Measurements from ENCODE around the gene EPS8L3.

Gene EPS8L3

DNA sequence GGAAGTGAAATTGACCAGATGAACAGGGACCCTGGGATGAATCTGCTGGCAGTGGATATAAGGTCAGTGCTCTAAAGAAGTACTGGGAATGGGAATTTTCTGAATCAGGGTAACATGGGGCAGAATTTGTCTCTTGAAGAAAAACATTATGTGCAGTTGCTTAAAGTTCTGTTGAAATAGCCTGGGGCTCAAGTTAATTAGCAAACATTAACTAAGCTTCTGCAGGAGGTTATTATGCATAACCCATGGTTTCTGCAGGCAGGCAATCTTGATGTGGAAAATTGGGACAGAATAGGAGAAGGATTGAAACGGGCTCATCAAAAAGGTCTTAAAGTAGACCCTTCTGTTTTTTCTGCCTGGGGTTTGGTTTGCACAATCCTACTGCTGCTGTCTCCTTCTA lies 37.7 kb downstream of the EPS8L3 start:
- no peak overlapping the region for H2AFZ ChIP-seq (ENCODE audit: low read length)
- DNase-seq, result no peak
- no peaks in the 10 kb centered on the region for H3K27me3 ChIP-seq (replicated peaks; ENCODE audit: insufficient read depth, low read length)
- TF ChIP-seq, protein P1, sequence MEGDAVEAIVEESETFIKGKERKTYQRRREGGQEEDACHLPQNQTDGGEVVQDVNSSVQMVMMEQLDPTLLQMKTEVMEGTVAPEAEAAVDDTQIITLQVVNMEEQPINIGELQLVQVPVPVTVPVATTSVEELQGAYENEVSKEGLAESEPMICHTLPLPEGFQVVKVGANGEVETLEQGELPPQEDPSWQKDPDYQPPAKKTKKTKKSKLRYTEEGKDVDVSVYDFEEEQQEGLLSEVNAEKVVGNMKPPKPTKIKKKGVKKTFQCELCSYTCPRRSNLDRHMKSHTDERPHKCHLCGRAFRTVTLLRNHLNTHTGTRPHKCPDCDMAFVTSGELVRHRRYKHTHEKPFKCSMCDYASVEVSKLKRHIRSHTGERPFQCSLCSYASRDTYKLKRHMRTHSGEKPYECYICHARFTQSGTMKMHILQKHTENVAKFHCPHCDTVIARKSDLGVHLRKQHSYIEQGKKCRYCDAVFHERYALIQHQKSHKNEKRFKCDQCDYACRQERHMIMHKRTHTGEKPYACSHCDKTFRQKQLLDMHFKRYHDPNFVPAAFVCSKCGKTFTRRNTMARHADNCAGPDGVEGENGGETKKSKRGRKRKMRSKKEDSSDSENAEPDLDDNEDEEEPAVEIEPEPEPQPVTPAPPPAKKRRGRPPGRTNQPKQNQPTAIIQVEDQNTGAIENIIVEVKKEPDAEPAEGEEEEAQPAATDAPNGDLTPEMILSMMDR (IDR thresholded peaks at IDR 0.05; ENCODE audit: low read length), result no peak
- TF ChIP-seq EZH2phosphoT487 (IDR thresholded peaks at IDR 0.05; ENCODE audit: low read length) (no peak), EZH2 (optimal IDR thresholded peaks at IDR 0.05; ENCODE audit: low read depth, low read length) (no peak)
- H3K79me2 ChIP-seq (ENCODE audit: low read length), result no peaks in the 10 kb centered on the region
- H3K9ac ChIP-seq (ENCODE audit: low read length), result no peak overlapping the region
- H3K4me3 ChIP-seq (ENCODE audit: low read length), result no peak overlapping the region
- H3K4me1 ChIP-seq (ENCODE audit: low read length), result no peaks in the 10 kb centered on the region
- no peak overlapping the region for H3K4me2 ChIP-seq (ENCODE audit: low read depth, low read length)
- H3K9me3 ChIP-seq (replicated peaks; ENCODE audit: insufficient read depth, low read length), result no peaks in the 10 kb centered on the region
- no peaks in the 10 kb centered on the region for H3K36me3 ChIP-seq (replicated peaks; ENCODE audit: insufficient read depth, low read length)
- no peaks in the 10 kb centered on the region for H3K9me2 ChIP-seq (replicated peaks; ENCODE audit: insufficient read depth, low read length)
- no peaks in the 10 kb centered on the region for H4K20me1 ChIP-seq (ENCODE audit: insufficient read depth, low read length)
- H3K27ac ChIP-seq (ENCODE audit: low read length), result no peak overlapping the region
- no peaks in the 10 kb centered on the region for H3F3A ChIP-seq (ENCODE audit: insufficient read depth, low read length)

DNA sequence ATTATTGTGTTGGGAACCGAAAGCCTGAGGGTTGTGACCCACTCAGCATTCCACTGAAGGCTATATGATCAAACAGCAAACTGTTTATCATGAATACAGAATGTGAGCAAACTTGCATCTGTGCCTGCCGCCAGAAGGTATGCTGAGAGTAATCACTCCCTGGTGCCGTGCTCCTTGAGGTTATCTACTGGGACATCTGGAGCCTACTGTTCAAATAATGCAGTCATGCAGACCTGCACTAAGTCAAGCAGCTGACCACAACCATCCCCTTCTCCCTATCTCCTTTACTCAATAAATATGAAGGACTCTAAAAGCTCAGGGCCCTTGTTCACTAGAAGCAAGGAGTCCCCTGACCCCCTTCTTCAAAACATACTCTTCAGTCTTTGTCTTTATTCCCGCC lies 38.2 kb downstream of the EPS8L3 start:
- H3K4me2 ChIP-seq (ENCODE audit: low read depth, low read length), result no peak overlapping the region
- TF ChIP-seq, protein P1 (IDR thresholded peaks at IDR 0.05; ENCODE audit: low read length), result no peak
- TF ChIP-seq EZH2phosphoT487 (IDR thresholded peaks at IDR 0.05; ENCODE audit: low read length) (no peak), EZH2 (optimal IDR thresholded peaks at IDR 0.05; ENCODE audit: low read depth, low read length) (no peak)
- H3K36me3 ChIP-seq (replicated peaks; ENCODE audit: insufficient read depth, low read length), result no peaks in the 10 kb centered on the region
- H3K27me3 ChIP-seq (replicated peaks; ENCODE audit: insufficient read depth, low read length), result no peaks in the 10 kb centered on the region
- no peak overlapping the region for H2AFZ ChIP-seq (ENCODE audit: low read length)
- H3K4me3 ChIP-seq (ENCODE audit: low read length), result no peak overlapping the region
- no peaks in the 10 kb centered on the region for H4K20me1 ChIP-seq (ENCODE audit: insufficient read depth, low read length)
- no peaks in the 10 kb centered on the region for H3K9me2 ChIP-seq (replicated peaks; ENCODE audit: insufficient read depth, low read length)
- no peak overlapping the region for H3K9ac ChIP-seq (ENCODE audit: low read length)
- H3K79me2 ChIP-seq (ENCODE audit: low read length), result no peaks in the 10 kb centered on the region
- no peaks in the 10 kb centered on the region for H3F3A ChIP-seq (ENCODE audit: insufficient read depth, low read length)
- H3K9me3 ChIP-seq (replicated peaks; ENCODE audit: insufficient read depth, low read length), result no peaks in the 10 kb centered on the region
- no peak for DNase-seq
- H3K4me1 ChIP-seq (ENCODE audit: low read length), result no peaks in the 10 kb centered on the region
- no peak overlapping the region for H3K27ac ChIP-seq (ENCODE audit: low read length)

DNA sequence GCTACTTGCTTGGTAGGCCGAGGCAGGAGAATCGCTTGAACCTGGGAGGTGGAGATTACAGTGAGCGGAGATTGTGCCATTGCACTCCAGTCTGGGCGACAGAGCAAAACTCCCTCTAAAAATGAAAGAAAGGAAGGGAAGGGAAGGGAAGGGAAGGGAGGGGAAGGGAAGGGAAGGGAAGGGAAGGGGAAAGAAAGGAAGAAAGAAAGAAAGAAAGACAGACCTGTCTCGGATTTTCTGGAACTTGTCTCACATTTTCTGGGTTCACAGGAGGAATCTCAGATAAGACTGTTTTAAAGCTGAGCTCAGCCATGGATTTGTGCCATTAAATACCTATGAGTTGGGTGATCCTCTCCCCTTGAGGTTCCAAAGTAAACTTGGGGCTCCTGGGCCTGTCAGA lies 38.8 kb downstream of the EPS8L3 start:
- no peaks in the 10 kb centered on the region for H3F3A ChIP-seq (ENCODE audit: insufficient read depth, low read length)
- no peak overlapping the region for H3K9ac ChIP-seq (ENCODE audit: low read length)
- H3K4me2 ChIP-seq (ENCODE audit: low read depth, low read length), result no peak overlapping the region
- H3K27ac ChIP-seq (ENCODE audit: low read length), result no peak overlapping the region
- H3K4me3 ChIP-seq (ENCODE audit: low read length), result no peak overlapping the region
- no peak overlapping the region for H2AFZ ChIP-seq (ENCODE audit: low read length)
- no peaks in the 10 kb centered on the region for H3K9me3 ChIP-seq (replicated peaks; ENCODE audit: insufficient read depth, low read length)
- no peak for DNase-seq
- H3K9me2 ChIP-seq (replicated peaks; ENCODE audit: insufficient read depth, low read length), result no peaks in the 10 kb centered on the region
- TF ChIP-seq EZH2 (optimal IDR thresholded peaks at IDR 0.05; ENCODE audit: low read depth, low read length) (no peak), EZH2phosphoT487 (IDR thresholded peaks at IDR 0.05; ENCODE audit: low read length) (no peak)
- TF ChIP-seq, protein P1 (IDR thresholded peaks at IDR 0.05; ENCODE audit: low read length), result no peak
- H3K4me1 ChIP-seq (ENCODE audit: low read length), result no peaks in the 10 kb centered on the region
- no peaks in the 10 kb centered on the region for H4K20me1 ChIP-seq (ENCODE audit: insufficient read depth, low read length)
- H3K27me3 ChIP-seq (replicated peaks; ENCODE audit: insufficient read depth, low read length), result no peaks in the 10 kb centered on the region
- H3K36me3 ChIP-seq (replicated peaks; ENCODE audit: insufficient read depth, low read length), result no peaks in the 10 kb centered on the region
- H3K79me2 ChIP-seq (ENCODE audit: low read length), result no peaks in the 10 kb centered on the region

Data from MM.1S (cell line).